ENCODE measurements around the gene DRD3. TPM values are rescaled to one million over a fixed set of nuclear protein-coding genes. Genes with fewer than 3 reads are reported as not detected.

The DRD3 gene
- total and polyA plus RNA-seq, 12 donors, result not detected

GRCh38 chr3:114093016-114093380 is 85.9 kb downstream of the DRD3 start:
- Histone ChIP-seq H3K4me3 (no peak overlapping the region), H3K4me1 (replicated peaks in 1 of 2) (peaks cover 0 to 7% of the 10 kb centered on the region in 2 donors), H3K36me3 (replicated peaks in 1 of 2) (no peaks in the 10 kb centered on the region), H3K9me3 (replicated peaks in 1 of 3) (no peaks in the 10 kb centered on the region), H3K27ac (peak overlapping the region in 2 of 5 donors; percentile 31 to 35), H3K27me3 (no peaks in the 10 kb centered on the region)
- TF ChIP-seq CTCF (IDR thresholded peaks at IDR 0.05) (no peak), POLR2A (IDR thresholded peaks at IDR 0.05) (no peak)
- WGBS, 4 donors, result 42 to 46% (median 43%) methylated on average over 3 of the region's 3 CpGs
- DNase-seq, result no peak
- intact Hi-C loops (cut with DNase I), result no loop called here

GRCh38 chr3:114092151-114093015 is 86.5 kb downstream of the DRD3 start:
- H3K4me3 ChIP-seq, result no peak overlapping the region
- peak in 3 of 7 donors; percentile 9 to 27 (median 21) for DNase-seq
- WGBS, 4 donors, result 53 to 61% (median 56%) methylated on average over 13 of the region's 13 CpGs
- no peaks in the 10 kb centered on the region for H3K9me3 ChIP-seq (replicated peaks in 1 of 3)
- H3K4me1 ChIP-seq (replicated peaks in 1 of 2), result peaks cover 0 to 7% of the 10 kb centered on the region in 2 donors
- H3K27me3 ChIP-seq, result no peaks in the 10 kb centered on the region
- H3K36me3 ChIP-seq (replicated peaks in 1 of 2), result no peaks in the 10 kb centered on the region
- TF ChIP-seq CTCF (IDR thresholded peaks at IDR 0.05) (no peak), POLR2A (IDR thresholded peaks at IDR 0.05) (no peak)
- intact Hi-C loops (cut with DNase I), result no loop called here
- peak overlapping the region in 2 of 5 donors; percentile 31 to 35 for H3K27ac ChIP-seq

- peaks cover 0 to 7% of the 10 kb centered on the region in 2 donors for H3K4me1 ChIP-seq (replicated peaks in 1 of 2)
- no peaks in the 10 kb centered on the region for H3K9me3 ChIP-seq (replicated peaks in 1 of 3)
- H3K27me3 ChIP-seq, result no peaks in the 10 kb centered on the region
- no peak for DNase-seq
- peaks cover 0 to 17% of the 10 kb centered on the region in 2 donors for H3K36me3 ChIP-seq (replicated peaks in 1 of 2)
- no peak for TF ChIP-seq POLR2A (IDR thresholded peaks at IDR 0.05)
- no peak for TF ChIP-seq CTCF (IDR thresholded peaks at IDR 0.05)
- H3K4me3 ChIP-seq, result no peak overlapping the region
- intact Hi-C loops (cut with DNase I), result no loop called here
- no peak overlapping the region for H3K27ac ChIP-seq
Measured at GRCh38 chr3:114089675-114090074, 89.2 kb downstream of the DRD3 start.

- DNase-seq, result no peak
- Histone ChIP-seq H3K27me3 (no peaks in the 10 kb centered on the region), H3K4me3 (no peak overlapping the region), H3K4me1 (replicated peaks in 1 of 2) (no peaks in the 10 kb centered on the region), H3K9me3 (replicated peaks in 1 of 3) (no peaks in the 10 kb centered on the region), H3K27ac (no peak overlapping the region), H3K36me3 (replicated peaks in 1 of 2) (peaks cover 0 to 24% of the 10 kb centered on the region in 2 donors)
- TF ChIP-seq CTCF (IDR thresholded peaks at IDR 0.05), result no peak
- no peak for TF ChIP-seq POLR2A (IDR thresholded peaks at IDR 0.05)
- intact Hi-C loops (cut with DNase I), result no loop called here
- 88 to 97% (median 94%) methylated on average over 2 of the region's 2 CpGs for WGBS, 4 donors
Measured at GRCh38 chr3:114086356-114086755, 92.5 kb downstream of the DRD3 start.

All from adrenal gland (tissue), 12 donors.